Measurements from ENCODE around the gene CCR6.

The CCR6 gene

GRCh38 chr6:167091026-167091804, 31.7 kb upstream of the CCR6 start:
- no peaks in the 10 kb centered on the region for H3K27me3 ChIP-seq (ENCODE audit: insufficient read depth, low read length)
- H3K4me3 ChIP-seq (ENCODE audit: low read depth, low read length), result no peak overlapping the region
- H3K36me3 ChIP-seq (ENCODE audit: insufficient read depth, low read length), result no peaks in the 10 kb centered on the region
- H3K79me2 ChIP-seq (ENCODE audit: control insufficient read depth, insufficient read depth, low read length, unreplicated experiment), result no peaks in the 10 kb centered on the region
- H3K4me1 ChIP-seq (ENCODE audit: control insufficient read depth, insufficient read depth, low read length, unreplicated experiment), result no peaks in the 10 kb centered on the region
- H3K27ac ChIP-seq (ENCODE audit: low read depth, low read length), result no peak overlapping the region
- H2AFZ ChIP-seq (ENCODE audit: low read length, unreplicated experiment), result no peak overlapping the region

GRCh38 chr6:167091805-167092107, 31.1 kb upstream of the CCR6 start:
- Histone ChIP-seq H3K4me1 (ENCODE audit: control insufficient read depth, insufficient read depth, low read length, unreplicated experiment) (no peaks in the 10 kb centered on the region), H3K4me3 (ENCODE audit: low read depth, low read length) (no peak overlapping the region), H3K36me3 (ENCODE audit: insufficient read depth, low read length) (no peaks in the 10 kb centered on the region), H3K27ac (ENCODE audit: low read depth, low read length) (no peak overlapping the region), H2AFZ (ENCODE audit: low read length, unreplicated experiment) (no peak overlapping the region), H3K27me3 (ENCODE audit: insufficient read depth, low read length) (no peaks in the 10 kb centered on the region), H3K79me2 (ENCODE audit: control insufficient read depth, insufficient read depth, low read length, unreplicated experiment) (no peaks in the 10 kb centered on the region)

- Histone ChIP-seq H2AFZ (ENCODE audit: low read length, unreplicated experiment) (no peak overlapping the region), H3K4me3 (ENCODE audit: low read depth, low read length) (no peak overlapping the region), H3K27me3 (ENCODE audit: insufficient read depth, low read length) (no peaks in the 10 kb centered on the region), H3K36me3 (ENCODE audit: insufficient read depth, low read length) (no peaks in the 10 kb centered on the region), H3K79me2 (ENCODE audit: control insufficient read depth, insufficient read depth, low read length, unreplicated experiment) (no peaks in the 10 kb centered on the region), H3K4me1 (ENCODE audit: control insufficient read depth, insufficient read depth, low read length, unreplicated experiment) (no peaks in the 10 kb centered on the region), H3K27ac (ENCODE audit: low read depth, low read length) (no peak overlapping the region)
Measured at GRCh38 chr6:167092672-167093339, 30.1 kb upstream of the CCR6 start.

GRCh38 chr6:167093406-167093921, 29.4 kb upstream of the CCR6 start:
- no peak overlapping the region for H2AFZ ChIP-seq (ENCODE audit: low read length, unreplicated experiment)
- H3K4me3 ChIP-seq (ENCODE audit: low read depth, low read length), result no peak overlapping the region
- H3K27me3 ChIP-seq (ENCODE audit: insufficient read depth, low read length), result no peaks in the 10 kb centered on the region
- H3K4me1 ChIP-seq (ENCODE audit: control insufficient read depth, insufficient read depth, low read length, unreplicated experiment), result no peaks in the 10 kb centered on the region
- no peaks in the 10 kb centered on the region for H3K36me3 ChIP-seq (ENCODE audit: insufficient read depth, low read length)
- no peaks in the 10 kb centered on the region for H3K79me2 ChIP-seq (ENCODE audit: control insufficient read depth, insufficient read depth, low read length, unreplicated experiment)
- no peak overlapping the region for H3K27ac ChIP-seq (ENCODE audit: low read depth, low read length)

- H3K79me2 ChIP-seq (ENCODE audit: control insufficient read depth, insufficient read depth, low read length, unreplicated experiment), result no peaks in the 10 kb centered on the region
- no peaks in the 10 kb centered on the region for H3K4me1 ChIP-seq (ENCODE audit: control insufficient read depth, insufficient read depth, low read length, unreplicated experiment)
- no peak overlapping the region for H3K27ac ChIP-seq (ENCODE audit: low read depth, low read length)
- no peak overlapping the region for H2AFZ ChIP-seq (ENCODE audit: low read length, unreplicated experiment)
- no peaks in the 10 kb centered on the region for H3K27me3 ChIP-seq (ENCODE audit: insufficient read depth, low read length)
- no peaks in the 10 kb centered on the region for H3K36me3 ChIP-seq (ENCODE audit: insufficient read depth, low read length)
- H3K4me3 ChIP-seq (ENCODE audit: low read depth, low read length), result no peak overlapping the region
Measured at GRCh38 chr6:167093922-167094432, 28.9 kb upstream of the CCR6 start.

- Histone ChIP-seq H3K27me3 (ENCODE audit: insufficient read depth, low read length) (no peaks in the 10 kb centered on the region), H3K27ac (ENCODE audit: low read depth, low read length) (no peak overlapping the region), H3K4me3 (ENCODE audit: low read depth, low read length) (no peak overlapping the region), H2AFZ (ENCODE audit: low read length, unreplicated experiment) (no peak overlapping the region), H3K36me3 (ENCODE audit: insufficient read depth, low read length) (no peaks in the 10 kb centered on the region), H3K4me1 (ENCODE audit: control insufficient read depth, insufficient read depth, low read length, unreplicated experiment) (no peaks in the 10 kb centered on the region), H3K79me2 (ENCODE audit: control insufficient read depth, insufficient read depth, low read length, unreplicated experiment) (no peaks in the 10 kb centered on the region)
Measured at GRCh38 chr6:167094436-167094819, 28.5 kb upstream of the CCR6 start.

GRCh38 chr6:167094820-167095637, 27.9 kb upstream of the CCR6 start:
- no peaks in the 10 kb centered on the region for H3K79me2 ChIP-seq (ENCODE audit: control insufficient read depth, insufficient read depth, low read length, unreplicated experiment)
- no peaks in the 10 kb centered on the region for H3K27me3 ChIP-seq (ENCODE audit: insufficient read depth, low read length)
- no peak overlapping the region for H3K4me3 ChIP-seq (ENCODE audit: low read depth, low read length)
- no peak overlapping the region for H2AFZ ChIP-seq (ENCODE audit: low read length, unreplicated experiment)
- no peak overlapping the region for H3K27ac ChIP-seq (ENCODE audit: low read depth, low read length)
- no peaks in the 10 kb centered on the region for H3K36me3 ChIP-seq (ENCODE audit: insufficient read depth, low read length)
- no peaks in the 10 kb centered on the region for H3K4me1 ChIP-seq (ENCODE audit: control insufficient read depth, insufficient read depth, low read length, unreplicated experiment)

- H2AFZ ChIP-seq (ENCODE audit: low read length, unreplicated experiment), result no peak overlapping the region
- H3K4me3 ChIP-seq (ENCODE audit: low read depth, low read length), result no peak overlapping the region
- H3K4me1 ChIP-seq (ENCODE audit: control insufficient read depth, insufficient read depth, low read length, unreplicated experiment), result no peaks in the 10 kb centered on the region
- no peaks in the 10 kb centered on the region for H3K27me3 ChIP-seq (ENCODE audit: insufficient read depth, low read length)
- no peaks in the 10 kb centered on the region for H3K79me2 ChIP-seq (ENCODE audit: control insufficient read depth, insufficient read depth, low read length, unreplicated experiment)
- no peaks in the 10 kb centered on the region for H3K36me3 ChIP-seq (ENCODE audit: insufficient read depth, low read length)
- no peak overlapping the region for H3K27ac ChIP-seq (ENCODE audit: low read depth, low read length)
Measured at GRCh38 chr6:167095888-167096287, 27.0 kb upstream of the CCR6 start.

GRCh38 chr6:167096991-167097390, 25.9 kb upstream of the CCR6 start:
- H3K79me2 ChIP-seq (ENCODE audit: control insufficient read depth, insufficient read depth, low read length, unreplicated experiment), result no peaks in the 10 kb centered on the region
- H2AFZ ChIP-seq (ENCODE audit: low read length, unreplicated experiment), result no peak overlapping the region
- H3K27me3 ChIP-seq (ENCODE audit: insufficient read depth, low read length), result no peaks in the 10 kb centered on the region
- H3K4me3 ChIP-seq (ENCODE audit: low read depth, low read length), result no peak overlapping the region
- no peak overlapping the region for H3K27ac ChIP-seq (ENCODE audit: low read depth, low read length)
- H3K4me1 ChIP-seq (ENCODE audit: control insufficient read depth, insufficient read depth, low read length, unreplicated experiment), result no peaks in the 10 kb centered on the region
- H3K36me3 ChIP-seq (ENCODE audit: insufficient read depth, low read length), result no peaks in the 10 kb centered on the region

- H3K27me3 ChIP-seq (ENCODE audit: insufficient read depth, low read length), result no peaks in the 10 kb centered on the region
- no peak overlapping the region for H3K4me3 ChIP-seq (ENCODE audit: low read depth, low read length)
- H3K27ac ChIP-seq (ENCODE audit: low read depth, low read length), result no peak overlapping the region
- H3K36me3 ChIP-seq (ENCODE audit: insufficient read depth, low read length), result no peaks in the 10 kb centered on the region
- no peak overlapping the region for H2AFZ ChIP-seq (ENCODE audit: low read length, unreplicated experiment)
- H3K4me1 ChIP-seq (ENCODE audit: control insufficient read depth, insufficient read depth, low read length, unreplicated experiment), result no peaks in the 10 kb centered on the region
- no peaks in the 10 kb centered on the region for H3K79me2 ChIP-seq (ENCODE audit: control insufficient read depth, insufficient read depth, low read length, unreplicated experiment)
Measured at GRCh38 chr6:167097770-167098169, 25.1 kb upstream of the CCR6 start.
